ENCODE results near the gene AAK1. TPM values are rescaled to one million over a fixed set of nuclear protein-coding genes. Genes with fewer than 3 reads are reported as not detected.

The AAK1 gene
- total RNA-seq, 6 experiments from 2014 or later = 96.6 to 123 (median 108) TPM

DNA sequence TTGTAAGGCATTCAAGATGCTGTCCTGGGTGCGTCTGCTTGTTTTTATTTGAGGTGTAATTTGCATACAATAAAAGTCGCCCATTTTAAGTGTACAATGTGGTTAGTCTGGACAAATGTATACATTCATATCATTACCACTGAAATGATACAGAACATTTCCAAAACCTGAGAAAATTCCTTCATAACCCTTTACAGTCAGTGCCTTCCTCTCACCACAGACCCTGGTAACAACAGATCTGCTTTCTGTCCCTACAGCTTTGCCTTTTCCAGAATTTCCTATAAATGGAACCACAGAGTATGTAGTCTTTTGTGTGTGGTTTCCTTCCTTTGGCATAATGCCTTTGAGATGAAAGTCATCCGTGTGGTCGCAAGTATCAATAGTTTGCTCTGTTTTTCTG is 160.5 kb downstream of the AAK1 start:
- Mint-ChIP-seq H3K4me1 (ENCODE audit: low read depth) (no peaks in the 10 kb centered on the region), H3K4me3 (no peak overlapping the region), H3K27ac (no peak overlapping the region), H3K9me3 (no peaks in the 10 kb centered on the region), H3K36me3 (ENCODE audit: low read depth) (peaks cover 22% of the 10 kb centered on the region), H3K27me3 (ENCODE audit: insufficient read depth) (no peaks in the 10 kb centered on the region; the same call in 1 of the 2 replicates)
- DNase-seq = no peak
- TF ChIP-seq, protein P1, sequence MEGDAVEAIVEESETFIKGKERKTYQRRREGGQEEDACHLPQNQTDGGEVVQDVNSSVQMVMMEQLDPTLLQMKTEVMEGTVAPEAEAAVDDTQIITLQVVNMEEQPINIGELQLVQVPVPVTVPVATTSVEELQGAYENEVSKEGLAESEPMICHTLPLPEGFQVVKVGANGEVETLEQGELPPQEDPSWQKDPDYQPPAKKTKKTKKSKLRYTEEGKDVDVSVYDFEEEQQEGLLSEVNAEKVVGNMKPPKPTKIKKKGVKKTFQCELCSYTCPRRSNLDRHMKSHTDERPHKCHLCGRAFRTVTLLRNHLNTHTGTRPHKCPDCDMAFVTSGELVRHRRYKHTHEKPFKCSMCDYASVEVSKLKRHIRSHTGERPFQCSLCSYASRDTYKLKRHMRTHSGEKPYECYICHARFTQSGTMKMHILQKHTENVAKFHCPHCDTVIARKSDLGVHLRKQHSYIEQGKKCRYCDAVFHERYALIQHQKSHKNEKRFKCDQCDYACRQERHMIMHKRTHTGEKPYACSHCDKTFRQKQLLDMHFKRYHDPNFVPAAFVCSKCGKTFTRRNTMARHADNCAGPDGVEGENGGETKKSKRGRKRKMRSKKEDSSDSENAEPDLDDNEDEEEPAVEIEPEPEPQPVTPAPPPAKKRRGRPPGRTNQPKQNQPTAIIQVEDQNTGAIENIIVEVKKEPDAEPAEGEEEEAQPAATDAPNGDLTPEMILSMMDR (IDR thresholded peaks at IDR 0.05) = no peak

DNA sequence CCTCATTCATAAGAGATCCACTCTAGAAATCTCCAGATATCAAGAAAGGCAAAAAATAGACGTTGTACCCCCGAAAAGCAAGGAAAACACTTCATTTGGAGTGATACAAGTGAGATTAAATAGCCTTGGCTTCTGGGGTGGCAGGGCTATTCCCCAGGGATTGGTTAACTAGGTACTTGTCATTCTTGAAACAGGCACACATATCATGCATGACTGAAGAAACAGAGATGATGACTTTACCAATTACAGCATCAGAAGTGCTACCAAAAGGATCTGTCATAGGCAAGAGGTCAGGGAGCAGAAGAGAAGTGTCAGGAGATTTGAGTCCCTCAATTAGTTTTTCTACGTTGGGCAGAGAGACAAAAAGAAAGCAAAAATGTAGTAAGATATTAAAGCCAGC is 161.1 kb downstream of the AAK1 start:
- Mint-ChIP-seq H3K36me3 (ENCODE audit: low read depth) (peaks cover 22% of the 10 kb centered on the region), H3K27ac (no peak overlapping the region), H3K4me1 (ENCODE audit: low read depth) (no peaks in the 10 kb centered on the region), H3K27me3 (ENCODE audit: insufficient read depth) (no peaks in the 10 kb centered on the region; the same call in 1 of the 2 replicates), H3K4me3 (no peak overlapping the region), H3K9me3 (no peaks in the 10 kb centered on the region)
- DNase-seq = no peak
- TF ChIP-seq, protein P1 (IDR thresholded peaks at IDR 0.05) = no peak

DNA sequence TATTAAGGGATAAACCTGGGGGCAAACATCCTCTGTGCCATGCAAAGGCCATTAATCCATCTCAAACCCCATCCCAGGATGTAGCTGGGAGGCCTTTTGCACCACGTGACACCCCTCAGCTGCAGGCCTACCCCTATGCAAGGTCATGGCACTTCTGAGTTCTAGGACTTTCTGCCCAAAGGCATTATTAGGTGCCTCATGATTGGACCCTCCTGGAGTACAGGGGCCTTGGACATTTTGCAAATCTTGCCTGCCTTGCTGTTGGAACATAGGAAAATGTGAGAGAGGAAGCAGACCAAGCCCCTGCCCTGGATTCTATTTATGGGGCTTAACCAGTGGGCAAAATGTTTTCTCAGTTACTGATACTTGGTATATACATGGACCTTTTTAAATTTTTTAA is 162.1 kb downstream of the AAK1 start:
- TF ChIP-seq, protein P1 (IDR thresholded peaks at IDR 0.05) = no peak
- H3K27me3 Mint-ChIP-seq (ENCODE audit: insufficient read depth) = no peaks in the 10 kb centered on the region; the same call in 1 of the 2 replicates
- no peak overlapping the region for H3K27ac Mint-ChIP-seq
- peaks cover 26% of the 10 kb centered on the region for H3K36me3 Mint-ChIP-seq (ENCODE audit: low read depth)
- no peaks in the 10 kb centered on the region for H3K4me1 Mint-ChIP-seq (ENCODE audit: low read depth)
- no peaks in the 10 kb centered on the region for H3K9me3 Mint-ChIP-seq
- no peak for DNase-seq
- H3K4me3 Mint-ChIP-seq = no peak overlapping the region

DNA sequence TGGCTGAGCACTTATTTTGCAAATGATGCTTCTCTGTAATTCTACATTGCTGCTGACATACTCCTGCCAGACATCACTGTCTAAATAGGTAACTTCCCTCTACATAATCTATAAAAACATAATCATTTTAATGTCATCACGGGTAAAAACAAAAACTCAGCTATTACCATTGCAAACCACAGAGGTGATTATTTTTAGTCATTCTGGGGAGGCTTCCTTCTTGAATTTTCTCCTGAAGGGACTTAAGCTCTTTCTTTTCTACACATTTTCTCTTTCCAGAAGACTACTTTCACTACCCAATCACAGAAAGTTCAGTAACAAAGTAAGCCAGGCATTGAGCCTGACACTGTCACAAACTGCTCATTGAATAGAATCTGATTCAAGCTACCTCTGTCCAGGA is 165.9 kb downstream of the AAK1 start:
- peaks cover 30% of the 10 kb centered on the region for H3K36me3 Mint-ChIP-seq (ENCODE audit: low read depth)
- H3K27ac Mint-ChIP-seq = no peak overlapping the region
- no peaks in the 10 kb centered on the region for H3K9me3 Mint-ChIP-seq
- TF ChIP-seq, protein P1 (IDR thresholded peaks at IDR 0.05) = no peak
- no peak overlapping the region for H3K4me3 Mint-ChIP-seq
- DNase-seq = no peak
- H3K4me1 Mint-ChIP-seq (ENCODE audit: low read depth) = no peaks in the 10 kb centered on the region
- no peaks in the 10 kb centered on the region for H3K27me3 Mint-ChIP-seq (ENCODE audit: insufficient read depth)

DNA sequence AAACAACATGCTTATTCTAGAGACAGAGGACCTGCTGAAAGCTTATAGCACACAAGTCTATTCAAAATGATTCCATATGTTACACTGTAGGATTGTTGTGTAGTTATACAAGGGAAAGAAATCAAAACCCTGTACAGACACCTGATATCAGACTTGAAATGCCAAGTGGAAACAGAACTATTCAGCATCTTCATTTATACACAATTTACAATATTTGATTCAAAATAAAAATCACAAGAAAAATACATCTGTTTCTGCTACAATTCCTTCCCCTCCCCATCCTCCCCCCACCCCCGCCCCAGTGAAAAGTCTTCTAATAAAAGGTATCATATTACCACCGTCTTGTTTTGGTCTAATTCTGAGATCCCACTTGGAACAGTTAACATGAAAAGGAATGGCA is 168.9 kb downstream of the AAK1 start:
- Mint-ChIP-seq H3K36me3 (ENCODE audit: low read depth) (peaks cover 16% of the 10 kb centered on the region), H3K27ac (no peak overlapping the region), H3K27me3 (ENCODE audit: insufficient read depth) (no peaks in the 10 kb centered on the region), H3K9me3 (no peaks in the 10 kb centered on the region), H3K4me3 (no peak overlapping the region), H3K4me1 (ENCODE audit: low read depth) (peaks cover 5% of the 10 kb centered on the region; the same call in 1 of the 2 replicates)
- TF ChIP-seq, protein P1 (IDR thresholded peaks at IDR 0.05) = no peak
- no peak for DNase-seq

DNA sequence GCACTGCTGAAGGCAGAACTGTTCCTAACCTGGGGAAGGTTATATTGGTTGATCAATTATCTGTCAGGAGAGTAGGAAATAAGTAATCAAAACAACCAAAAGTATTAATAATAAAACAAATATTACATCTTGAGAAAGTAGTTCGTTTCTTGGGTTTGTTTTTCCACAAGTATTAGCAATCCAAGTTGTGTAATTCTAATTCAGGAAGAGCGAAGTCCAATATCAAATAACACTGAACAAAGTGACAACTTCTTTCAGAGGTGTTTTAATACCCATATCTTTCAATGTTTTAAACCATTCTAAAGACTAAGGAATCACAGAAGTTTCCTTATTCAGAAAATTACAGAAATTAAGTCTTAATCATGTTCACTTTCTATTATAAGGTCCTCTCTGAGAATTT is 171.7 kb downstream of the AAK1 start:
- no peak overlapping the region for H3K27ac Mint-ChIP-seq
- TF ChIP-seq, protein P1 (IDR thresholded peaks at IDR 0.05) = no peak
- peaks cover 6% of the 10 kb centered on the region; the same call in 1 of the 2 replicates for H3K4me1 Mint-ChIP-seq (ENCODE audit: low read depth)
- no peaks in the 10 kb centered on the region for H3K27me3 Mint-ChIP-seq (ENCODE audit: insufficient read depth)
- peaks cover 16% of the 10 kb centered on the region for H3K36me3 Mint-ChIP-seq (ENCODE audit: low read depth)
- H3K9me3 Mint-ChIP-seq = no peaks in the 10 kb centered on the region
- H3K4me3 Mint-ChIP-seq = no peak overlapping the region
- no peak for DNase-seq

All from HFFc6 (cell line).